ENCODE results near the gene AGFG2. TPM values are rescaled to one million over a fixed set of nuclear protein-coding genes. Genes with fewer than 3 reads are reported as not detected.

The AGFG2 gene
- total and polyA plus RNA-seq, 10 of the 15 experiments (the other 5 are each of a cell fraction or from before 2014, with no cell fraction given) = 0.90 to 71.5 (median 25.4) TPM

DNA sequence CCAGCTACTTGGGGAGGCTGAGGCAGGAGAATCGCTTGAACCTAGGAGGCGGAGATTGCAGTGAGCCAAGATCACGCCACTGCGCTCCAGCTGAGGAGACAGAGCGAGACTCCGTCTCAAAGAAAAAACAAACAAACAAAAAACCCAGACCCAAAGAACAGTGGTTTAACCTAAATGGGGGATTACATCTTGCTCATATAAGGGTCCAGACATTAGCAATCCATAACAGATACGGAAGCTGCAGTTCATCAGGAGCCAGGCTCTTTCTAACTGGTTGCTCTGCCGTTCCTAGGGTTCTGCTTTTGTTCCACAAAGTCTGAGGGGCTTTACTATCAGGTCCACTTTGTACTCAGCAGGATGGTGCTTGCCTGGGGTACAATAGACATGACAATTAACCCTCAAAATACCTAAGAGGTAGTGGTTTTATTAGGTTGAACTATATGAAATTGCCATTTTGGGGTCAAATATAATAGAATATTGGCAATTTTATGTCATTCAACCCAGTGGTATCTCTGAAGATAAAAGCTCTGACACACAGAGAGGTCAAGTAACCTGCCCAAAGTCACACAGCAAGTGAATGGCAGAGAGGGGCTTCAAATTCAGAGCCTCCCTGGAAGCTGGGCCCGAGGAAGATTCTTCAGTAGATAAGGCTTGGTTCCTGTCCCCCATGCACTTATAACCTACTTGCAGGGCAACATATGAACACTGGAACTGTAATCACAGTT, 34.0 kb upstream of the AGFG2 start:
- no TSS peak for BruUV-seq (replicated peaks)
- Histone ChIP-seq H2AFZ (ENCODE audit: control insufficient read depth, low read depth, low read length) (no peak overlapping the region), H3K4me2 (ENCODE audit: control insufficient read depth, insufficient read depth) (no peak overlapping the region), H3K36me3 (ENCODE audit: control insufficient read depth in 2 of 2, insufficient read depth in 2 of 2, low read length in 1 of 2) (no peaks in the 10 kb centered on the region), H3K4me1 (ENCODE audit: control insufficient read depth, insufficient read depth, low read length) (no peaks in the 10 kb centered on the region; the same call in 1 of the 2 replicates), H3K27me3 (replicated peaks in 1 of 2; ENCODE audit: control insufficient read depth in 2 of 2, insufficient read depth in 2 of 2, low read length in 1 of 2) (no peaks in the 10 kb centered on the region), H4K20me1 (ENCODE audit: control insufficient read depth, insufficient read depth) (no peaks in the 10 kb centered on the region), H3K79me2 (ENCODE audit: control insufficient read depth, insufficient read depth, low read length) (no peaks in the 10 kb centered on the region), H3K9me3 (replicated peaks; ENCODE audit: control insufficient read depth, insufficient read depth, low read length) (no peaks in the 10 kb centered on the region), H3K9ac (ENCODE audit: control insufficient read depth, insufficient read depth, low read length) (no peak overlapping the region), H3K4me3 (no peak overlapping the region), H3K27ac (ENCODE audit: control insufficient read depth, insufficient read depth) (no peak overlapping the region)
- no peak for ATAC-seq
- ChIA-PET RAD21 (ENCODE audit: unreplicated experiment) (interaction anchor here (1.1 to 1.4 kb wide), 2 partner anchors 29 to 55 kb away, joined by 3 to 6 read pairs; no protein-coding TSS in a partner anchor), POLR2A (interaction anchor here (0.6 to 1.3 kb wide), 2 partner anchors 34 to 185 kb away, joined by 3 to 5 read pairs; partner anchors contain the start of gene AGFG2), CTCF (interaction anchor here (0.9 to 1.5 kb wide), 3 partner anchors 11 to 22 kb away, joined by 3 to 4 read pairs (median 4); no protein-coding TSS in a partner anchor), SMC1A (ENCODE audit: uncharacterized antibody, unreplicated experiment) (interaction anchor here (1.1 kb wide), 2 partner anchors 10 to 15 kb away, joined by 3 read pairs; no protein-coding TSS in a partner anchor)
- DNase-seq (ENCODE audit: low read depth, low spot score) = no peak
- no peak for FAIRE-seq
- 83% methylated on average over 9 of the region's 9 CpGs for WGBS (ENCODE audit: insufficient coverage, insufficient replicate concordance, low lambda C conversion rate, missing lambda C conversion rate)
- TF ChIP-seq, protein P1, sequence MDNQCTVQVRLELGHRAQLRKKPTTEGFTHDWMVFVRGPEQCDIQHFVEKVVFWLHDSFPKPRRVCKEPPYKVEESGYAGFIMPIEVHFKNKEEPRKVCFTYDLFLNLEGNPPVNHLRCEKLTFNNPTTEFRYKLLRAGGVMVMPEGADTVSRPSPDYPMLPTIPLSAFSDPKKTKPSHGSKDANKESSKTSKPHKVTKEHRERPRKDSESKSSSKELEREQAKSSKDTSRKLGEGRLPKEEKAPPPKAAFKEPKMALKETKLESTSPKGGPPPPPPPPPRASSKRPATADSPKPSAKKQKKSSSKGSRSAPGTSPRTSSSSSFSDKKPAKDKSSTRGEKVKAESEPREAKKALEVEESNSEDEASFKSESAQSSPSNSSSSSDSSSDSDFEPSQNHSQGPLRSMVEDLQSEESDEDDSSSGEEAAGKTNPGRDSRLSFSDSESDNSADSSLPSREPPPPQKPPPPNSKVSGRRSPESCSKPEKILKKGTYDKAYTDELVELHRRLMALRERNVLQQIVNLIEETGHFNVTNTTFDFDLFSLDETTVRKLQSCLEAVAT (IDR thresholded peaks at IDR 0.05) = 0 out of 2 replicates have a peak, but pooled peaks have one; percentile 47
- TF ChIP-seq, protein P2, sequence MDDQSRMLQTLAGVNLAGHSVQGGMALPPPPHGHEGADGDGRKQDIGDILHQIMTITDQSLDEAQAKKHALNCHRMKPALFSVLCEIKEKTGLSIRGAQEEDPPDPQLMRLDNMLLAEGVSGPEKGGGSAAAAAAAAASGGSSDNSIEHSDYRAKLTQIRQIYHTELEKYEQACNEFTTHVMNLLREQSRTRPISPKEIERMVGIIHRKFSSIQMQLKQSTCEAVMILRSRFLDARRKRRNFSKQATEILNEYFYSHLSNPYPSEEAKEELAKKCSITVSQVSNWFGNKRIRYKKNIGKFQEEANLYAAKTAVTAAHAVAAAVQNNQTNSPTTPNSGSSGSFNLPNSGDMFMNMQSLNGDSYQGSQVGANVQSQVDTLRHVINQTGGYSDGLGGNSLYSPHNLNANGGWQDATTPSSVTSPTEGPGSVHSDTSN (IDR thresholded peaks at IDR 0.05; ENCODE audit: insufficient replicate concordance, low read depth, low read length) = no peak
- TF ChIP-seq SRF (IDR thresholded peaks at IDR 0.05; ENCODE audit: low read depth in 2 of 2, low read length in 2 of 2) (0 out of 4 replicates have a peak, but pooled peaks of 1 of the 2 experiments have one; percentile 24), CREM (IDR thresholded peaks at IDR 0.05; ENCODE audit: low read depth) (no peak)
- intact Hi-C loops (cut with micrococcal nuclease; ENCODE audit: unreplicated experiment) (no loop called here), in situ Hi-C loops (cut with MboI) (no loop called here)

All from GM12878 (cell line).